A673 (cell line): ENCODE results near the gene ST3GAL6. TPM values are rescaled to one million over a fixed set of nuclear protein-coding genes. Genes with fewer than 3 reads are reported as not detected.

ENCODE experiments used
- BruUV-seq: library from RNA; stranded (reverse); fragments of 400-500 nt; replicated peaks from 2 replicates; lab custom pipeline; 2021; lab: Mats Ljungman, UMichigan
- CTCF ChIA-PET: fragments of 300-600 bp; sonication (Branson Sonifier 250); formaldehyde crosslinking; loops from one replicate; lab custom pipeline; 2022; ENCODE audit warnings: antibody characterized with exemption; lab: Charles Lee
- POLR2A ChIA-PET: fragments of 300-600 bp; sonication (Branson Sonifier 250); formaldehyde crosslinking; loops from one replicate; lab custom pipeline; 2022; ENCODE audit warnings: antibody characterized with exemption; ENCODE audit not compliant: low non-redundant PET; lab: Charles Lee
- DNase-seq: peaks from one replicate; pipeline ENCODE4 v3.0.0-alpha.2; 2015; ENCODE audit warnings: low spot score
- H3K27ac ChIP-seq: fragments of 200-600 bp; sonication (generic); 2 replicates; pipeline ENCODE4 v1.5.1; 2016; ENCODE audit warnings: mixed run types, low read depth, mild to moderate bottlenecking, mixed read lengths, antibody characterized with exemption, low read length; ENCODE audit not compliant: poor library complexity, severe bottlenecking
- H3K27me3 ChIP-seq: fragments of 200-600 bp; sonication (generic); replicated peaks from 2 replicates; pipeline ENCODE4 v1.6.1; 2017; ENCODE audit warnings: mixed run types, low read depth, mild to moderate bottlenecking, mixed read lengths, antibody characterized with exemption, low read length; ENCODE audit not compliant: insufficient read depth, poor library complexity
- H3K36me3 ChIP-seq: fragments of 200-600 bp; sonication (generic); 2 replicates; pipeline ENCODE4 v1.6.1; 2016; ENCODE audit warnings: mixed run types, mild to moderate bottlenecking, mixed read lengths, antibody characterized with exemption, low read length; ENCODE audit not compliant: insufficient read depth, poor library complexity, severe bottlenecking
- H3K4me1 ChIP-seq: fragments of 200-600 bp; sonication (generic); 2 replicates; pipeline ENCODE4 v1.6.1; 2017; ENCODE audit warnings: mixed run types, mild to moderate bottlenecking, mixed read lengths, antibody characterized with exemption, low read length; ENCODE audit not compliant: insufficient read depth, poor library complexity, severe bottlenecking
- H3K4me3 ChIP-seq: fragments of 200-600 bp; sonication (generic); 2 replicates; pipeline ENCODE4 v1.5.1; 2016; ENCODE audit warnings: low read depth, mixed run types, mild to moderate bottlenecking, mixed read lengths, low read length; ENCODE audit not compliant: poor library complexity, severe bottlenecking
- H3K9me3 ChIP-seq: fragments of 200-600 bp; sonication (generic); 2 replicates; pipeline ENCODE4 v1.6.1; 2016; ENCODE audit warnings: mixed run types, low read depth, mild to moderate bottlenecking, mixed read lengths, antibody characterized with exemption, low read length; ENCODE audit not compliant: poor library complexity, severe bottlenecking
- CTCF ChIP-seq: fragments of 300-800, 200-600 bp; sonication (generic); conservative IDR thresholded peaks from 2 replicates; pipeline ENCODE4 v1.5.1; 2017; ENCODE audit warnings: low read depth, mild to moderate bottlenecking, antibody characterized with exemption, low read length, moderate library complexity, mixed read lengths
- EZH2 ChIP-seq: fragments of 200-600 bp; sonication (generic); IDR thresholded peaks from 2 replicates; pipeline ENCODE4 v1.6.1; 2017; ENCODE audit warnings: borderline replicate concordance, low read depth, mild to moderate bottlenecking, mixed read lengths, antibody characterized with exemption, low read length; ENCODE audit not compliant: poor library complexity, severe bottlenecking
- intact Hi-C: fragments of 100-400 bp; cut with micrococcal nuclease; formaldehyde crosslinking; loops from one replicate; pipeline ENCODE4 v1.10.0; 2022; ENCODE audit not compliant: unreplicated experiment
- total RNA-seq: library from RNA; stranded (reverse); gene quantifications from 2 replicates; pipeline ENCODE4 v1.2.3, GENCODE V29; 2021

Gene ST3GAL6
- total RNA-seq, 1 experiment from 2014 or later, result 4.8 TPM

GRCh38 chr3:98728672-98729071 lies 34.5 kb upstream of the ST3GAL6 start:
- no TSS peak for BruUV-seq
- TF ChIP-seq CTCF (no peak), EZH2 (no peak)
- CTCF ChIA-PET, result no interaction called here

GRCh38 chr3:98730338-98730737 lies 32.8 kb upstream of the ST3GAL6 start:
- intact Hi-C loops, result no loop called here
- no peaks in the 10 kb centered on the region for H3K9me3 ChIP-seq
- BruUV-seq, result no TSS peak
- no peak overlapping the region for H3K4me3 ChIP-seq
- no peak for DNase-seq
- H3K27me3 ChIP-seq, result no peaks in the 10 kb centered on the region
- ChIA-PET CTCF (no interaction called here), POLR2A (no interaction called here)
- H3K27ac ChIP-seq, result no peak overlapping the region
- TF ChIP-seq EZH2 (no peak), CTCF (no peak)
- H3K4me1 ChIP-seq, result no peaks in the 10 kb centered on the region
- no peaks in the 10 kb centered on the region for H3K36me3 ChIP-seq

More at GRCh38 chr3:98728672-98729071, 34.5 kb upstream of the ST3GAL6 start:
- H3K9me3 ChIP-seq, result no peaks in the 10 kb centered on the region
- no peak overlapping the region for H3K27ac ChIP-seq
- H3K4me1 ChIP-seq, result no peaks in the 10 kb centered on the region
- DNase-seq, result no peak
- no peak overlapping the region for H3K4me3 ChIP-seq
- intact Hi-C loops, result no loop called here
- POLR2A ChIA-PET, result interaction anchor here (0.6 kb wide), 1 partner anchor 265 kb away, joined by 3 read pairs; no protein-coding TSS in a partner anchor
- H3K36me3 ChIP-seq, result no peaks in the 10 kb centered on the region
- H3K27me3 ChIP-seq, result no peaks in the 10 kb centered on the region

GRCh38 chr3:98730886-98731537 lies 32.1 kb upstream of the ST3GAL6 start:
- intact Hi-C loops, result no loop called here
- ChIA-PET POLR2A (no interaction called here), CTCF (no interaction called here)
- Histone ChIP-seq H3K27me3 (no peaks in the 10 kb centered on the region), H3K27ac (no peak overlapping the region), H3K36me3 (no peaks in the 10 kb centered on the region), H3K9me3 (no peaks in the 10 kb centered on the region), H3K4me3 (no peak overlapping the region), H3K4me1 (no peaks in the 10 kb centered on the region)
- TF ChIP-seq CTCF (no peak), EZH2 (no peak)
- no peak for DNase-seq
- no TSS peak for BruUV-seq
